ENCODE data around the gene MLH1.

GRCh38 chr3:36956155-36956554 lies 37.2 kb upstream of the MLH1 start:
- TF ChIP-seq CTCF (IDR thresholded peaks at IDR 0.05) = no peak
- TF ChIP-seq POLR2A (IDR thresholded peaks at IDR 0.05) = no peak

Measured in heart left ventricle (tissue), 13 donors.